ENCODE measurements around the gene PRSS38. TPM values are rescaled to one million over a fixed set of nuclear protein-coding genes. Genes with fewer than 3 reads are reported as not detected.
"Not testable (repeated sequence)": the region's sequence is repeated elsewhere in the genome, so short reads cannot be mapped to it uniquely, and the experiment has no call there.

The PRSS38 gene
- total RNA-seq, 1 donor from 2014 or later = not detected

DNA sequence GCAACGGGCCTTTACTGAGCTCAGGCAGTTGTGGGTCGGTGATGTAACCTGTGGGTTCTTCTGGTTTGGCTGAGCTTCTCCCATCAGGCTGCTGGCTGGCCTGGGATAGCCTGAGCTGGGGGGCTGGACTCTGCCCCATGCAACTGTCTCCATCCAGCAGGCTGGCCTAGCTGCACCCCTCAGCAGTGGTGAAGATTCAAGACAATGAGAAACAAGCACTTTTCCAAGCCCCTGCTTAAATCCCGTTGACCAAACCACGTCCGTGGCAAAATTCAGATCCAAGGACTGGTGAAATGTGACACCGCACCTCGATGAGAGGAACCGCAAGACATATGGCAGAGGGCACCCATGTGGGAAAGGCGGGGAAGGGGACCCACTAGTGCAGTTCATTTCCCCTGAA lies 25.6 kb downstream of the PRSS38 start:
- intact Hi-C loops (cut with micrococcal nuclease) = no loop called here

GRCh38 chr1:227844320-227845146 lies 29.1 kb downstream of the PRSS38 start:
- intact Hi-C loops (cut with micrococcal nuclease) = no loop called here

GRCh38 chr1:227845147-227845458 lies 29.6 kb downstream of the PRSS38 start:
- intact Hi-C loops (cut with micrococcal nuclease) = no loop called here

- intact Hi-C loops (cut with micrococcal nuclease) = no loop called here
Measured at GRCh38 chr1:227845519-227845918, 30.0 kb downstream of the PRSS38 start.

GRCh38 chr1:227846265-227846858 lies 30.9 kb downstream of the PRSS38 start:
- intact Hi-C loops (cut with micrococcal nuclease) = no loop called here

DNA sequence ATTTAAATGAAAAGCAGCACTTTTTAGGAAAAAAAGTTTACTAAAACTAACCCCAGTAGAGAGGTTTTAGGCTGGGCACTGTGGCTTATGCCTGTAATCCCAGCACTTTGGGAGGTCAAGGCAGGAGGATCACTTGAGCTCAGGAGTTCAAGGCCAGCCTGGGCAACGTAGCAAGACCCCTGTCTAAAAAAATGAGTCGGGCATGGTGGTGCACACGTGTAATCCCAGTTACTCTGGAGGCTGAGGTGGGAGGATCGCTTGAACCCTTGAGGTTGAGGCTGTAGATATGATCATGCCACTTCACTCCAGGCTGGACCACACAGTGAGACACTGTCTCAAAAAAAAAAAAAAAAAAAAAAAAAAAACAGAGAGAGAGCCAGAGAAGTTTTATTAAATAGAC lies 31.6 kb downstream of the PRSS38 start:
- intact Hi-C loops (cut with micrococcal nuclease) = not testable (repeated sequence)

- intact Hi-C loops (cut with micrococcal nuclease) = no loop called here
Measured at GRCh38 chr1:227848430-227848932, 33.0 kb downstream of the PRSS38 start.

DNA sequence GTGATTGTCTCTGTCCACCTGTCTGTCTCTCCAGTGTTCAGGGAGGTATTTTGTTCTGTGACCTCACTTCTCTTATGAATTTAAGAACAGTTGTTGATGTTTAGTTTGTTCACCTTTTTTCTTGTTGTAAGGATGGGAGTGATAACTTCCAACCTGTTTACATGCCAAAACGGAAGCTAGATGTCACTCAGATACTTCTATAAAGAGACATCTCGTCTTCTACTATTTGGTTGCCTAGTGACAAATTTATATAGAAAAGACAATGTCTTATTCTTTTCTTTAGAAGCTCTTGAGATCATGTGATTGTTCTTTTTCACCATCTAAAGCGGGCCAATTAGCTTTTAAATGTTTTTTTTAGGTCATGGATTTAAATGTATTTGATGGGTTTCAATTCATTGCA lies 33.8 kb downstream of the PRSS38 start:
- intact Hi-C loops (cut with micrococcal nuclease) = no loop called here

DNA sequence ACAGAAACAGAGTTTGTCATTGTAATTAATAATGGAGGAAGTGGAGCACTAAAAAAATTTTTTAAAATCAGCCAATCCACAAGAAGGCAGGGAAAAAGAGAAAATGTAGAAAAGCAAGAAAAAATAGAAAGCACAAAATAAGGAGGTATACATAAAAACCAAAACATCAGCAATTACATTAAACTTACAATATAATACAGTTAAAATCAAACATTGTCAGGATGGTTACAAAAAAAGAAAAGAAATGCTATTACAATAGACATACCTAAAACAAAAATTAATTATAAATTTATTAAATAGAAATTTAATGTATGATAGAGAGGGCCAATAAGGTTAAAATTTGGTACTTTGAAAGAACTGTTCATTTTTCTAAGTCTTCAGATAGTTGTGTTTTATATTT lies 38.7 kb downstream of the PRSS38 start:
- intact Hi-C loops (cut with micrococcal nuclease) = no loop called here

- intact Hi-C loops (cut with micrococcal nuclease) = no loop called here
Measured at GRCh38 chr1:227855687-227856086, 40.2 kb downstream of the PRSS38 start.

- intact Hi-C loops (cut with micrococcal nuclease) = no loop called here
Measured at GRCh38 chr1:227856147-227856858, 40.8 kb downstream of the PRSS38 start.

DNA sequence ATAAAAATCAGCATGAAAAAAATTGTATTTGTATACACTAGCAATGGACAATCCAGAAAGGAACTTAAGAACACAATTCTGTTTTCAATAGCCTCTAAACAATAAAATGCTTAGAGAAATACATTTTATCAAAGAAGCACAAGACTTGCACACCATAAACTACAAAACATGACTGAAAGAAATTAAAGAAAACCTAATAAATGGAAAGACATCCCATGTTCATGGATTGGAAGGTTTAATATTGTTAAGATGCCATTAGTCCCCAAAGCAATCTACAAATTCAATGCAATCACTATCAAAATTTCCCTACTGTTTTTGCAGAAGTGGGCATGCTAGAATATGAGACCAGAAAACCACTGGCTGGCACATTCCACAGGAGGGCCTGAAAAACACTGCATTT lies 49.4 kb downstream of the PRSS38 start:
- intact Hi-C loops (cut with micrococcal nuclease) = no loop called here

DNA sequence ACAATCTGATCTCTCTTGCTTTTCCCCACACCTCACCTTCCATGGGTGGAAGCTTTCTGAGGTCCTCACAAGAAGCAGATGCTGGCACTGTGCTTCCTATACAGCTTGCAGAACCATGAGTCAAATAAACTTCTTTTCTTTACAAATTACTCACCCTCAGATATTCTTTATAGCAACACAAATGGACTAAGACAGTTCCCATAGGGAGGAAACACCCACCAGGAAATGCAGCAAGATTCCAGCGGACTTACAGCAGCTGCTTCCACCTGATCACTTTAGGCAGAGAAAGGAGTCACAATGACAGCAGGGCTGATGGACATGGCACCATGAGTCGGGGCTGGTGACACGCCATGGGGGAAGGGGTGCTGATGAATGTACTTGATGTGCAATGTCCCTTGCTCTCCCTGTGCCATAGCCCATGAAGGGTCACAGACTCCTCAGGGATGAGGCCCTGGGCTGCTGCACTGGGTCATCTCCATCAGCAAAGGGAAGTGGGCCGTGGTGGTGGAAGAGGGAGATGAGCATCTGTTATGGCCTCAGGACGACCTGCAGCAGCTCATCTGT lies 53.9 kb downstream of the PRSS38 start:
- intact Hi-C loops (cut with micrococcal nuclease) = no loop called here

GRCh38 chr1:227869851-227870305 lies 54.4 kb downstream of the PRSS38 start:
- intact Hi-C loops (cut with micrococcal nuclease) = no loop called here

- intact Hi-C loops (cut with micrococcal nuclease) = no loop called here
Measured at GRCh38 chr1:227870366-227870765, 54.9 kb downstream of the PRSS38 start.

DNA sequence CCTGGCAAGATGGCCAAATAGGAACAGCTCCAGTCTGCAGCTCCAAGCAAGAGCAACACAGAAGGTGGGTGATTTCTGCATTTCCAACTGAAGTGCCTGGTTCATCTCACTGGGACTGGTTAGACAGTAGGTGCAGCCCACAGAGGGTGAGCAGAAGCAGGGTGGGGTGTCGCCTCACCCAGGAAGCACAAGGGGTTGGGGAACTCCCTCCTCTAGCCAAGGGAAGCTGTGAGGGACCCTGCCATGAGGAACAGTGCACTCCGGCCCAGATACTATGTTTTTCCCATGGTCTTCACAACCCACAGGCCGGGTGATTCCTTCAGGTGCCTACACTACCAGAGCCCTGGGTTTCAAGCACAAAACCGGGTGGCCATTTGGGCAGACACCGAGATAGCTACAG lies 56.4 kb downstream of the PRSS38 start:
- intact Hi-C loops (cut with micrococcal nuclease) = not testable (repeated sequence)

DNA sequence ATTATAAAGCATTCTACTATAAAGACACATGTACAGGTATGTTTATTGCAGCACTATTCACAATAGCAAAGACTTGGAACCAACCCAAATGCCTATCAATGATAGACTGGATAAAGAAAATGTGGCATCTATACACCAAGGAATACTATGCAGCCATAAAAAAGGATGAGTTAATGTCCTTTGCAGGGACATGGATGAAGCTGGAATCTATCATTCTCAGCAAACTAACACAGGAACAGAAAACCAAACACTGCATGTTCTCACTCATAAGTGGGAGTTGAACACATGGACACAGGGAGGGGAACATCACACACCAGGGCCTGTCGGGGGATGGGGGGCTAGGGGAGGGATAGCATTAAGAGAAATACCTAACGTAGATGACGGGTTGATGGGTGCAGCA lies 62.3 kb downstream of the PRSS38 start:
- intact Hi-C loops (cut with micrococcal nuclease) = not testable (repeated sequence)

GRCh38 chr1:227880342-227880924 lies 65.0 kb downstream of the PRSS38 start:
- intact Hi-C loops (cut with micrococcal nuclease) = no loop called here

DNA sequence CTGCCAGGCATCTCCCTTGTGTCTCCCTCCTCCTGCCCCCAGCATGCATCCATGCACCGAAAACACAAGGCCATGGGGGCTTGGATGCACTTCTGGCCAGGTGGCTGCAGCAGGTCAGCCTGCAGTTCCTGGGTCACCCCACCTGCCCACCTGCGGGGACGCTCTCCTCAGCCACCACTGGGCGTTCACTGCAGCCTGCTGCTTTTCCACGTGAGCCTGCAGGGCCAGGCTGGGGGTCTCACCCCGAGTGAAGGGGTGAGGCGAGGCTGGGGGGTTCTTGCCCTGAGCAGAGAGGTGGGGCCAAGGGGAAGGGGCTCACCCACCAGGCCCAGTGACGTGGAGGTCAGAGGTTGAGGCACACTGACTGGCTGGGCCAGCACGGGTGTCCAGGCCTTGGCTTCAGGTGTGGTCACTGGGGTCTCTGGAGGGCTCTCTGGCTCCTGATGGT lies 67.6 kb downstream of the PRSS38 start:
- intact Hi-C loops (cut with micrococcal nuclease) = no loop called here

DNA sequence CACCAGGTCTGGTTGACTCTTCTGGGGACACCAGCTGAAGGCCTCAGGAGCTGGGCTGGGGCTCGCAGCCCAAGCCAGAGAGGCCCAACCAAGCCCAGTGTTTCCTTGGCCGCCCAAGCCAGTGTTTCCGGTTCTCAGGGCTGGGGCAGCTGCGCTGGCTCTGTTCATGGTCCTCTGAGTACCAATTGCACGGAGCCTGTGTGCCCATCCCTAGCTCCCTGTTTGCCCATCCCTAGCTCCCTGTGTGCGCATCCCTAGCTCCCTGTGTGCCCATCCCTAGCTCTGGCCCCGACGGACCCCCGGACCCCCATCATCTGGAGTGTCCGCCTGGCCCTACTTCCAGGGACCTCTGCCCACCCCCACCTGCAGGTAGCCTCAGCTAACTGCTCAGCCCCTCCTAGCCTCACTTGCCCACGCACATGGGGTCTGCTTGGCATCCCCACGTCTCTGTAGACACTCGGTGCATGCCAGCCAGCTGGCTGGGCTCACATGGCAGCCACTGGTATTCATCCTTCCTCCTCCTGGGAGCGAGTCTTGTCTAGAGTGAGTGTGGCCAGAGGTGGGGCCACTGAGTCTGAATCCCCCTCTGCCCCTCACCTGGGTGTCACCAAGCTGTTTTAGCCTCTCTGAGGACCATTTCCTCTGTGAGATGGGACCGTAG lies 68.3 kb downstream of the PRSS38 start:
- intact Hi-C loops (cut with micrococcal nuclease) = no loop called here

All from T-helper 1 cell treated with Interleukin-12 subunit alpha and Interleukin-12 subunit beta and Interleukin-4 antibody, amounts not matched to agents 30 ng/mL and 1 ng/mL, for 36 hours (primary cell).